A204.1 (cell line): ENCODE results near the gene HCN2.

Experiments used
- FAIRE-seq: peaks from 2 replicates; lab custom pipeline; 2012; peaks lifted over from hg19 to GRCh38; lab: Jason Lieb, UNC

Gene HCN2

GRCh38 chr19:589693-590395, at the start of gene HCN2:
Gene HCN2, plus strand, starts transcription at chr19:589881. Its CDS starts 65 bp downstream, at chr19:589946.
- FAIRE-seq: no peak

- no peak for FAIRE-seq
Measured at GRCh38 chr19:540867-541637, 48.6 kb upstream of the HCN2 start.

GRCh38 chr19:541699-542098, 48.0 kb upstream of the HCN2 start:
- no peak for FAIRE-seq

- FAIRE-seq: no peak
Measured at GRCh38 chr19:542173-542866, 47.4 kb upstream of the HCN2 start.

- FAIRE-seq: no peak
Measured at GRCh38 chr19:543910-544608, 45.6 kb upstream of the HCN2 start, which contains the start of gene GZMM. Gene GZMM, plus strand, starts transcription at chr19:544053. Its CDS starts 19 bp downstream, at chr19:544072.

GRCh38 chr19:547117-547516, 42.6 kb upstream of the HCN2 start:
- FAIRE-seq: no peak

- no peak for FAIRE-seq
Measured at GRCh38 chr19:547836-548720, 41.6 kb upstream of the HCN2 start.

- FAIRE-seq: no peak
Measured at GRCh38 chr19:548886-549830, 40.5 kb upstream of the HCN2 start.

GRCh38 chr19:554817-555216, 34.9 kb upstream of the HCN2 start:
- FAIRE-seq: no peak

- FAIRE-seq: no peak
Measured at GRCh38 chr19:555474-555808, 34.2 kb upstream of the HCN2 start.

GRCh38 chr19:556611-557382, 32.9 kb upstream of the HCN2 start:
- FAIRE-seq: no peak

GRCh38 chr19:558770-559439, 30.8 kb upstream of the HCN2 start:
- no peak for FAIRE-seq

GRCh38 chr19:560121-560520, 29.6 kb upstream of the HCN2 start:
- no peak for FAIRE-seq

- no peak for FAIRE-seq
Measured at GRCh38 chr19:566403-566802, 23.3 kb upstream of the HCN2 start.

GRCh38 chr19:566844-567243, 22.8 kb upstream of the HCN2 start:
- FAIRE-seq: no peak

GRCh38 chr19:567296-567900, 22.3 kb upstream of the HCN2 start:
- FAIRE-seq: no peak

GRCh38 chr19:570251-570686, 19.4 kb upstream of the HCN2 start:
- no peak for FAIRE-seq

- no peak for FAIRE-seq
Measured at GRCh38 chr19:570937-571565, 18.6 kb upstream of the HCN2 start.
